Stimulated activated naive CD8-positive, alpha-beta T cell treated with anti-CD3 and anti-CD28 coated beads, Interleukin-15, Interleukin-2, amounts not matched to agents 100 U/mL and 50 U/mL, for 24 hours (primary cell): ENCODE results near the gene RPL10A.
A peak's percentile ranks its signal among the peaks of the same experiment; 100 is the strongest.

Experiments used
- ATAC-seq: fragments of 150-1000 bp; cut with Tn5 transposase; one replicate; pipeline ENCODE4 v1.10.0; 2021
- DNase-seq: peaks from one replicate; pipeline ENCODE4 v3.0.0; 2021

The RPL10A gene

GRCh38 chr6:35492258-35492973 is 24.2 kb downstream of the RPL10A start:
- DNase-seq (no peak), ATAC-seq (no peak)

- no peak for DNase-seq
- no peak for ATAC-seq
Measured at GRCh38 chr6:35492974-35493284, 24.7 kb downstream of the RPL10A start.

- DNase-seq (no peak), ATAC-seq (no peak)
Measured at GRCh38 chr6:35493307-35493983, 25.2 kb downstream of the RPL10A start.

GRCh38 chr6:35494161-35494563 is 26.0 kb downstream of the RPL10A start:
- no peak for DNase-seq
- ATAC-seq = no peak

GRCh38 chr6:35495258-35496035 is 27.2 kb downstream of the RPL10A start:
- ATAC-seq = no peak
- no peak for DNase-seq

- ATAC-seq = no peak
- no peak for DNase-seq
Measured at GRCh38 chr6:35496036-35496840, 28.0 kb downstream of the RPL10A start.

GRCh38 chr6:35496841-35497570 is 28.8 kb downstream of the RPL10A start, which contains the start of gene TEAD3:
TEAD3 (minus strand) TSS chr6:35497079.
- DNase-seq (peak; percentile 64), ATAC-seq (peak; percentile 66)

GRCh38 chr6:35497571-35498421 is 29.6 kb downstream of the RPL10A start:
- peak; percentile 69 for DNase-seq
- ATAC-seq = peak; percentile 48

GRCh38 chr6:35498422-35499067 is 30.3 kb downstream of the RPL10A start:
- DNase-seq = no peak
- no peak for ATAC-seq

- no peak for ATAC-seq
Measured at GRCh38 chr6:35499372-35499771, 31.2 kb downstream of the RPL10A start.

GRCh38 chr6:35500782-35501181 is 32.6 kb downstream of the RPL10A start:
- DNase-seq (no peak), ATAC-seq (no peak)

More at GRCh38 chr6:35499372-35499771, 31.2 kb downstream of the RPL10A start:
- no peak for DNase-seq

- DNase-seq (no peak), ATAC-seq (no peak)
Measured at GRCh38 chr6:35501784-35502183, 33.6 kb downstream of the RPL10A start.

GRCh38 chr6:35503534-35503933 is 35.3 kb downstream of the RPL10A start:
- ATAC-seq = no peak
- DNase-seq = no peak

- DNase-seq (no peak), ATAC-seq (no peak)
Measured at GRCh38 chr6:35505999-35506412, 37.8 kb downstream of the RPL10A start.

GRCh38 chr6:35506536-35506935 is 38.3 kb downstream of the RPL10A start:
- DNase-seq = no peak
- no peak for ATAC-seq

- DNase-seq (no peak), ATAC-seq (no peak)
Measured at GRCh38 chr6:35507221-35507620, 39.0 kb downstream of the RPL10A start.

GRCh38 chr6:35508027-35508426 is 39.8 kb downstream of the RPL10A start:
- DNase-seq = no peak
- no peak for ATAC-seq

GRCh38 chr6:35508542-35508941 is 40.3 kb downstream of the RPL10A start:
- no peak for DNase-seq
- ATAC-seq = no peak

- ATAC-seq = no peak
- DNase-seq = no peak
Measured at GRCh38 chr6:35510916-35511561, 42.8 kb downstream of the RPL10A start.

GRCh38 chr6:35511562-35511941 is 43.4 kb downstream of the RPL10A start:
- no peak for DNase-seq
- no peak for ATAC-seq
